ENCODE measurements around the gene PRR19.

Gene PRR19

GRCh38 chr19:42303876-42304275, 1.9 kb downstream of the PRR19 start:
- H2AFZ ChIP-seq (ENCODE audit: low read depth, low read length, severe bottlenecking) = no peak overlapping the region
- H3K9me3 ChIP-seq (ENCODE audit: insufficient read depth, low read length) = no peaks in the 10 kb centered on the region
- H3K9me2 ChIP-seq (replicated peaks; ENCODE audit: insufficient read depth, low read length) = no peaks in the 10 kb centered on the region
- H3K9ac ChIP-seq (ENCODE audit: low read length) = no peak overlapping the region
- H3K4me3 ChIP-seq (ENCODE audit: insufficient read depth, low read length, poor library complexity, severe bottlenecking) = no peak overlapping the region
- H3F3A ChIP-seq (ENCODE audit: insufficient read depth) = peaks cover 11% of the 10 kb centered on the region
- peaks cover 7% of the 10 kb centered on the region; the same call in 1 of the 2 replicates for H3K79me2 ChIP-seq (ENCODE audit: insufficient read depth, low read length)
- H3K36me3 ChIP-seq (ENCODE audit: low read length) = no peaks in the 10 kb centered on the region
- no peak overlapping the region for H3K4me2 ChIP-seq (ENCODE audit: low read depth, low read length, poor library complexity, severe bottlenecking)
- H3K27me3 ChIP-seq (ENCODE audit: low read length) = no peaks in the 10 kb centered on the region
- no peak overlapping the region for H3K27ac ChIP-seq (ENCODE audit: low read depth, low read length)
- no peaks in the 10 kb centered on the region for H4K20me1 ChIP-seq (ENCODE audit: low read depth, low read length)
- no peak for TF ChIP-seq EZH2phosphoT487 (conservative IDR thresholded peaks at IDR 0.05; ENCODE audit: low read length)
- TF ChIP-seq, protein P1, sequence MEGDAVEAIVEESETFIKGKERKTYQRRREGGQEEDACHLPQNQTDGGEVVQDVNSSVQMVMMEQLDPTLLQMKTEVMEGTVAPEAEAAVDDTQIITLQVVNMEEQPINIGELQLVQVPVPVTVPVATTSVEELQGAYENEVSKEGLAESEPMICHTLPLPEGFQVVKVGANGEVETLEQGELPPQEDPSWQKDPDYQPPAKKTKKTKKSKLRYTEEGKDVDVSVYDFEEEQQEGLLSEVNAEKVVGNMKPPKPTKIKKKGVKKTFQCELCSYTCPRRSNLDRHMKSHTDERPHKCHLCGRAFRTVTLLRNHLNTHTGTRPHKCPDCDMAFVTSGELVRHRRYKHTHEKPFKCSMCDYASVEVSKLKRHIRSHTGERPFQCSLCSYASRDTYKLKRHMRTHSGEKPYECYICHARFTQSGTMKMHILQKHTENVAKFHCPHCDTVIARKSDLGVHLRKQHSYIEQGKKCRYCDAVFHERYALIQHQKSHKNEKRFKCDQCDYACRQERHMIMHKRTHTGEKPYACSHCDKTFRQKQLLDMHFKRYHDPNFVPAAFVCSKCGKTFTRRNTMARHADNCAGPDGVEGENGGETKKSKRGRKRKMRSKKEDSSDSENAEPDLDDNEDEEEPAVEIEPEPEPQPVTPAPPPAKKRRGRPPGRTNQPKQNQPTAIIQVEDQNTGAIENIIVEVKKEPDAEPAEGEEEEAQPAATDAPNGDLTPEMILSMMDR (IDR thresholded peaks at IDR 0.05; ENCODE audit: insufficient read depth, low read length, poor library complexity, severe bottlenecking) = no peak

DNA sequence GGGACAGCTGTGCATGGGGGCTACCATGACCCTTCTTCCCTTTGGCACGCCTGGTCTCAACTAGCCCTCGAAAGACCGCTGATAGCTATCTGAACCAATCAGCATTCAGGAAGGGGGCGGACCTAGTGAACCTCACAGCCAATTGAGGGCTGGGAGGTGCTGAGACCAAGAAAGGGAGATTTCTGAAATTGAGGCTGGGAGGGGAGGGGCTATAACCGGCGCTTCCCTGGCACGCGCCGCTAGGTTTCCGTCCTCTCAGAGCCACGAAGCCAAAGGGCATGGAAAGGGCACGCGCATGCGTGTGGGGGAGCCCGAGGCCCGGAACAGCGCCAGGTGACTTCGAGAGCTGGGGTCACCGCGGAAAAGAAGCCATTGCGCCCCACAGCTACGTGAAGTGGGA, 4.7 kb downstream of the PRR19 start:
- no peak overlapping the region for H3K4me2 ChIP-seq (ENCODE audit: low read depth, low read length, poor library complexity, severe bottlenecking)
- no peak overlapping the region for H3K9ac ChIP-seq (ENCODE audit: low read length)
- no peaks in the 10 kb centered on the region for H3K9me3 ChIP-seq (ENCODE audit: insufficient read depth, low read length)
- no peaks in the 10 kb centered on the region for H3K9me2 ChIP-seq (replicated peaks; ENCODE audit: insufficient read depth, low read length)
- no peak overlapping the region for H2AFZ ChIP-seq (ENCODE audit: low read depth, low read length, severe bottlenecking)
- TF ChIP-seq, protein P1 (IDR thresholded peaks at IDR 0.05; ENCODE audit: insufficient read depth, low read length, poor library complexity, severe bottlenecking) = no peak
- TF ChIP-seq EZH2phosphoT487 (conservative IDR thresholded peaks at IDR 0.05; ENCODE audit: low read length) = no peak
- no peak overlapping the region for H3K4me3 ChIP-seq (ENCODE audit: insufficient read depth, low read length, poor library complexity, severe bottlenecking)
- no peaks in the 10 kb centered on the region for H3K27me3 ChIP-seq (ENCODE audit: low read length)
- H4K20me1 ChIP-seq (ENCODE audit: low read depth, low read length) = no peaks in the 10 kb centered on the region
- H3K79me2 ChIP-seq (ENCODE audit: insufficient read depth, low read length) = peaks cover 6% of the 10 kb centered on the region; the same call in 1 of the 2 replicates
- no peaks in the 10 kb centered on the region for H3K36me3 ChIP-seq (ENCODE audit: low read length)
- H3F3A ChIP-seq (ENCODE audit: insufficient read depth) = peaks cover 6% of the 10 kb centered on the region
- no peak overlapping the region for H3K27ac ChIP-seq (ENCODE audit: low read depth, low read length)

- H3K9ac ChIP-seq (ENCODE audit: low read length) = no peak overlapping the region
- H3K4me3 ChIP-seq (ENCODE audit: insufficient read depth, low read length, poor library complexity, severe bottlenecking) = no peak overlapping the region
- H3K4me2 ChIP-seq (ENCODE audit: low read depth, low read length, poor library complexity, severe bottlenecking) = no peak overlapping the region
- H3K27me3 ChIP-seq (ENCODE audit: low read length) = no peaks in the 10 kb centered on the region
- H3K27ac ChIP-seq (ENCODE audit: low read depth, low read length) = no peak overlapping the region
- H3K9me2 ChIP-seq (replicated peaks; ENCODE audit: insufficient read depth, low read length) = no peaks in the 10 kb centered on the region
- TF ChIP-seq EZH2phosphoT487 (conservative IDR thresholded peaks at IDR 0.05; ENCODE audit: low read length) = no peak
- TF ChIP-seq, protein P1 (IDR thresholded peaks at IDR 0.05; ENCODE audit: insufficient read depth, low read length, poor library complexity, severe bottlenecking) = no peak
- no peaks in the 10 kb centered on the region for H3F3A ChIP-seq (ENCODE audit: insufficient read depth)
- no peak overlapping the region for H2AFZ ChIP-seq (ENCODE audit: low read depth, low read length, severe bottlenecking)
- H4K20me1 ChIP-seq (ENCODE audit: low read depth, low read length) = no peaks in the 10 kb centered on the region
- H3K36me3 ChIP-seq (ENCODE audit: low read length) = no peaks in the 10 kb centered on the region
- no peaks in the 10 kb centered on the region for H3K9me3 ChIP-seq (ENCODE audit: insufficient read depth, low read length)
- H3K79me2 ChIP-seq (ENCODE audit: insufficient read depth, low read length) = no peaks in the 10 kb centered on the region
These were observed 7.8 kb downstream of the PRR19 start for GRCh38 chr19:42309686-42310085.

All from SU-DHL-6 (cell line).